NCI-H524 treated with DMSO at 0.1 percent for 48 hours (cell line): ENCODE data around the gene LRRC52.

Experiments used
- DNase-seq: peaks from one replicate; lab custom pipeline; 2025; lab: John Stamatoyannopoulos, UW

Gene LRRC52

DNA sequence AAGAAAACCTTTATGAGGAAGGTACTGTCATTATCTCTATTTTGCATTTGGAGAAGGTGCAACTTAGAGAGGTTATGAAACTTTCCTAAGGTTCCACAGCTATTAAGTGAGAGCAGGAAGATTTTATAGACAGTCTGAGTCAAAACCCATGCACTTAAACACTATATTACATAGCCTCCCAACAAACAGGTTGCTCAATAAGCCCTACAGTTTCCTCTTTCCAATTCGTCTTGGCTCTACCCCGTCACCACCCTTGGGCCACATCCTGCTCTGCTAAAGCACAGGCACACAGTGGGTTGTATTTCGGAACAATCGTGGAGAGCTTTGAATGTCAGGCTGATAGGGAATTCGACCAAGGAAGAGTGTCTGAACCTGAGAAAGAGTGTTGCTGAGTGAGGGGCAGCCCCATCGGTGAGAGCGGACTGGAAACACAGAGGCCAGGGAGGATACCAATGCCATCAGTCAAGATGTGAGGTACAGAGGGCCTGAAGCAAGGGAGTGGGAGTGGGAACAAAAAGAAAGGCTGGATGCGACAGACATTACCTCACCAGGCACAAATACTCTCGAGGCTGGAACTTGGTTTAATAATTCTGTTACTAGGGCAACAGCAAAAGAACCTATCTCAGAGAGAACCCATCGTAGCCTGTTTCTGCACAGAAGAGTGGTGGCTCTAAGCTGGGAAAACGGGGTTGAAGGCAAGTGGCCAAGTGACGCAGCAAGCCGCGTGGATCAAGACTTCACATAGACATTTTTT lies 6.3 kb upstream of the LRRC52 start:
- DNase-seq, result no peak

GRCh38 chr1:165539306-165539705 lies 4.5 kb upstream of the LRRC52 start:
- no peak for DNase-seq

- DNase-seq, result no peak
Measured at GRCh38 chr1:165539908-165540307, 3.9 kb upstream of the LRRC52 start.

DNA sequence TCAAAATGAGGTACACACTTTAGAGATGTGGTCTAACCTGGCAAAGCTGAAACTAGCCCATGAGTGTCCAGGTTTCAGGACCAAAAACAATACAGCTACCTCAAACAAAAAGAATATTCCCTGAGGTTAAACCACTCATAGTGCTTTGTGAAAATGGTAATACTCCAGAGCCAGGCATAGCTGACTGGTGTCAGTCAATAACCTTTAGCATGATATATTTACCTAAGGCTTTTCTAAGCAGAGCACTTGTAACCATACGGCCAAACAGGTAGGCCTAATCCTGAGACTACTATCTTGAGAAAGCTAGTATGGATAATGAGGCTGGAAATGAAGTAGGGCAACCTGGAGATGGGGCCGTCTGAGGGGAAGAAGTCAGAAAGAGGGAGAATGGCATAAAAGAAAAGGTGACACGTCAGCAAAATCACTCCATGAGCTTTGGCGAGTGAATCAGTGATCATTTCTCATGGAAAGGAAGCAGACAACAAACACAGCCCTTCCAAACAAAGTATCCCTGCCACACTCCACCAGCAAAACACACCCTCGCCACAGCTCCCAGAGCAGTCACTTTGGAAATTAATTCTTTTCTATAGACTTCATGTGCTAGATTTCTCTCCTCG lies 1.7 kb upstream of the LRRC52 start:
- DNase-seq, result no peak

DNA sequence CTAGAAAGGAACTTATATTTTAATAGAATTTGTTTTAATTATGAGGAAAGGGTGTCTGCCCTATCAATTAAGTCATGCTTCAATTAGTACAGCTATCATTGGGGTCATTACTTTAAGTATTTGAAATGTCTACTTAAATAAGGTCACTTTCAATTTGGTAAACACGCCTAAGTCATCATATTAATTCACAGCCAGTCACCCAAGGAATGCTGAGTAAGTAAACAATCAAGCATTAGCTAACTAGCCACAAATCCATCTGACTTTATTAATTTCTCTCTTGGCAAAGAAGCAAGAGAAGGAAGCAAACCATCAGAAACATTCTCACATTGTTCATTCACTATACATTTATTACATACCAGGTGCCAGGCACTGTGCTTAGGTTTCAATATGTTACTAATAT lies 1.2 kb upstream of the LRRC52 start:
- DNase-seq, result no peak

GRCh38 chr1:165544996-165545395 lies 1.2 kb downstream of the LRRC52 start:
- no peak for DNase-seq

GRCh38 chr1:165545974-165546373 lies 2.2 kb downstream of the LRRC52 start:
- no peak for DNase-seq

- DNase-seq, result peak; percentile 71
Measured at GRCh38 chr1:165549973-165550372, 6.2 kb downstream of the LRRC52 start.

GRCh38 chr1:165551469-165551868 lies 7.7 kb downstream of the LRRC52 start:
- DNase-seq, result no peak

DNA sequence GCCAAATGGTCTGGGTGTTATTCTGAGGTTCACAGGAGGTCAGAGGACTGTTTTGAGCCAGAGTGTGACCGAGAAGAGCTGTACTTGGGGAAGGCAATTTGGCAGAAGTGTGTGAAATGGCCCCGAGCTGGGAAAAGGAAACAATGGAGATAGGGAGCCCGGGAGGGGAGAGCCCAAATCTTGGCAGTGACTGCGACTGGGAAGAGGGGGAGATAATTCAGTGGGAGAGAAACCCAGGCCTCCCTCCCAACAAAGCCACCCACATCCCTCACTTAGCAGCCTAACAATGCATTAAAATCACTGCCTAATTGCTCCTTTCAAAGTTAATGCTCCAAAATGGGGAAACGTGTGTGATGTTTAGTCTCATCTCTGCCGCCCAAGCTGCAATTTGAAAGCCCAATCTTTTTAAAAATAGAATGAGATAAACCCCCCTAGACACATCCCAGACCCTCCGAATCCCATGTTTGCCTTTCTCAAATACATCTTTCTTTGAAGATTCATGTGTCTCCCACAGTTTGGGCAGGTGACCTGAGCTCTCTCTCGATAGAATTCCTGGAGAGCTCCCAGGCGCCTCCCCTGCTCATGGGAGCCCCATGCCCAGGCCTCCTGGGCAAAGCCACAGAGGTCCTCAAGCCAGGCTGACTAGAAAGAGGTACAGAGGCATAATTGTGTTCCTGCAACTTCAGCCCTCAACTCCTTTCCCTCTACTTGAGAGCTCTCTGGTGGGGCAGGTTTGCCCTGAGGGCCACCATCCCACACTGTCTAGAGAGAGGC lies 17.3 kb downstream of the LRRC52 start:
- DNase-seq, result no peak

DNA sequence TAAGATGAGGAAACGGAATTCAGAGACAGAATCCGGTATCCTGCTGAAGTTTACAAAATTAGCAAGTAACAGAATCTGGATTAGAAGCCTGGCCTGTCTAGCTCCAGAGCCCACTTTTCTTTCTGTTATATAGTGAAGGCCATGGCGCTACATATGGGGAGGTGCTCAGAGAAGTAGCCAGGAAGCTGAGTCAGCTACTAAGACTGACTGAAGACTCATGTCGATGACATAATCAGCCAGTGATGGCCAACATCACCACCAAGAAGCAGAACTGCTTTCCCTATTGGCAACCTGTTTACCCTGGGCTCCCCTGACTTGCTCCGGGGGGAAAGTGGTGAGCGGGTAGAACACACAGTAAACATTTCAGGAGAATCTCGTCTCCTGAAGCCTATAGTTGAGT lies 18.8 kb downstream of the LRRC52 start:
- DNase-seq, result no peak

DNA sequence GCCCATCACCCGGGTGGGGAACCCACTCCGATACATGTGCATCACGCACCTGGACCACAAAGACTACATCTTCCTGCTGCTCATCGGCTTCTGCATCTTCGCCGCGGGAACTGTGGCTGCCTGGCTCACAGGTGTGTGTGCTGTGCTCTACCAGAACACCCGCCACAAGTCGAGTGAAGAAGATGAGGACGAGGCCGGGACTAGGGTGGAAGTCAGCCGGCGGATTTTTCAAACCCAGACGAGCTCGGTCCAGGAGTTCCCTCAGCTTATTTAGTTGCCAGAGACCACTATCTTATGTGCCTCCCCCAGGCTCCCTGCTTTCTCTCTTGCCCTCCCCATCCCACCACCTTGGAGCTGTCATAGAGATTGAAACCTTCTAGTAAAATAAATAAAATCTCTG lies 19.8 kb downstream of the LRRC52 start:
- no peak for DNase-seq

DNA sequence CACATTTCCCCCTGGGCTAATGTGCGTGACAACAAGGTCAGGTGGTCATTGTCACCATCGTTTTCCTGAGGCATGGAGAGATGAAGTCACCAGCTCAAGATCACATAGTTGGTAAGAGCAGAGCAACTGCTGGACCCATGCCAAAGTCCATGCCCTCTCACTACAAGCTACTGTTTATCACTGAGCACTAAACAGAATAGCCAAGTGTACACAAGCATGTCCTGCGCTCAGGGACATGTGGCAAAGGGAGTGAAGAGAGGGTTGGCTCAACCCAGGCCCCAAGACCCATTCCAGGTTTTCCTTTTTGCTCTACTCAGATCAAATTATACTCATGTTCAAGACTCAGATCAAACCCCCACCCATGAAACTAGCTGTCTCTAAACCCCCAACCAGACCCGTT lies 20.8 kb downstream of the LRRC52 start:
- DNase-seq, result no peak

DNA sequence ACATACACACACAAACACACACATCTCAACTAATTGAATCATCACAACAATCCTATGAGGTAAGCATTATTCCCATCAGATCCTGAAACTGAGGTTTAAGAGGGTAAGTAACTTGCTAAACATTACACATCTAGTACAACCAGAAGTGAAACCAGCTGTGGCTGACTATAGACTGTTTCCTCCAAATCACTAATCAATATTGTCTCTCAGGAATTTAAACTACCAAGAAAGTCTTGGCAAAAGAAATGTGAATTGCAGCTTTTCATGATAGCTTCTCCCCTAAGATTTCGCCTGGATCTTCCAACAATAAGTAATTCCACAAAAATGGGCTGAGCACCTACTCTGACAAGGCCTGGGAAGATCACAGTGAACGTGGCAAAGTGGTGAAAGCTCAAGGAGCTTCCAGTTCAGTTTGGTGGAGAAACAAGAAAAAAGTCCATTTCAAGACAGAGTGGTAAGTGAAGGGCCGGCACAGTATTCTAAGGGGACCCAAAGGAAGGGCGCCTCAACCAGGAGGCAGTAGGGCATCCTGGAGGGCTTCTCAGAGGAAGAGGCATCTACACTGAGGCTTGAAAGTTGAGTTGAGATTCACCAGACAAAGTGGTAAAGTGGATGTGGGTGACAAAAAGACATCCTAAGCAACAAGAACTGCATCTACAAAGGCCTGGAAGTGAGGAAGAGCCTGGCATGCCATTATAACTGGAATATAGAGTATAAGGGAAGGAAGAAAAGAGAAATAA lies 22.1 kb downstream of the LRRC52 start:
- no peak for DNase-seq

DNA sequence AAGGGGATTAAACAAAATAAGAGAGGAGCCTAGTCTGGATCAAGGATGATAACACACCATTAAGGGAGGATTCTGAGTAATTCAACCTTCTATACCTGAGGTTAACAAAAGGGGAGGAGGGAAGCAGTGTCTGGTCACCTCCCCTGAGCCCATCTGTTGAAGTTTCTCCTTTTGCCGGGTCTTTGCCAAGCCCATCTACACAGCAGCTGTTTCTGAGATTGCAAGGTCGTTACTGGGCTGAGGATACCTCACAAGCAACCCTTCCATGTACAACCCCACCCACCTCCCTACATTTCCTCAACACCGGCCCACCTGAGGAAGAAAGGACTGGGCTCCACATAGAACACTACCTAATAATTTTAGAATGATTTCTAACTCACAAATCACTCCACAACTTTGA lies 26.3 kb downstream of the LRRC52 start:
- peak; percentile 78 for DNase-seq

GRCh38 chr1:165573787-165574186 lies 30.0 kb downstream of the LRRC52 start:
- no peak for DNase-seq

GRCh38 chr1:165574295-165574694 lies 30.5 kb downstream of the LRRC52 start:
- DNase-seq, result no peak

DNA sequence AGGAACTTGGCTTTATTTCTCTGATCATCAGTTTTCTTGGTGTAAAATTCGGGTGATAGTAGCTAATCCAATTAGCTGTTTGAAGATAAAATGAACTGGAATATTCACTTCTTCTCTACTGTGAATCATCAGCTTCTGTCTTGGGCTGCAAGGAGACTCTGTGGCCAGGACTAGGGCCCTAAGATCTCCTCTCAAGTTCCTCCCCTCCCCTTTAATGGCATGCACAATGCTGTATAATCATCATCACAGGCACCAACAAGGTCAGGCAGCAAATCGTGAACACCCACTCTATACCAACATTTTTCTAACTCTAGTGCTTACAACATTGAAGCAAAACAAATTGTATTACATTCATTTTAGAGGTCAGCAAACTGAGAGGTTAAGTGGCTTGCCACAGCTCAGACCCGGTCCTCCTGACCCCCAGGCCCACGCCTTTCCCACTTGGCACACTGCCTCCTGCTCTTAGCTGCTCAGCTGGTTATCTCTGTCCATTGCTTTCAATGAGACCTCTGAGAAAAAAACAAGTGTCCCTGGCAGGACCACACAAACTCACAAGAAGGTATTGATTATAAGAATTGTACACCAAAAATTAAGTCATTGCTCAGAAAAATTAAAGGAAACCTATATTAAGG lies 31.8 kb downstream of the LRRC52 start:
- DNase-seq, result no peak

DNA sequence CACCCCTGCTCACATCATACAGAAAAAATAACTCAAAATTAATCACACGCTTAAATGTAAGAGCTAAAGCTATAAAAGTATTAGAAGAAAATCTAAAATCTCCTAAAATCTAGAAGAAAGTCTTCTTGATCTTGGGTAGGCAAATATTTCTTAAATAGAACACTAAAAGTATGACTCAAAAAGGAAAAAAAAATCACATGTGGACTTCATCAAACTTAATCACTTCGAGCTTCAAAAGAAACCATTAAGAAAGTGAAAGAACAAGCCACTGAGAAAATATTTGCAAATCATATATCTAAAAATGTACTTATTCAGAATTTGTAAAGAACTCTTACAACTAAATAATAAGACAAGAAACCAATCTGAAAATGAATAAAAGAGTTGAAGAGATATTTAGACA lies 32.7 kb downstream of the LRRC52 start:
- no peak for DNase-seq

GRCh38 chr1:165577707-165578106 lies 33.9 kb downstream of the LRRC52 start:
- DNase-seq, result no peak

- no peak for DNase-seq
Measured at GRCh38 chr1:165580931-165581871, 37.4 kb downstream of the LRRC52 start.
